HCT116 (cell line): Measurements from ENCODE around the gene IL1RAPL2.

Experiments
- CBX3 ChIP-seq: IDR thresholded peaks from 2 replicates; pipeline ENCODE4 v1.6.1; 2012; ENCODE audit warnings: low read depth
- EGR1 ChIP-seq: IDR thresholded peaks from 2 replicates; pipeline ENCODE4 v1.6.1; 2012; ENCODE audit warnings: low read depth
- EZH2phosphoT487 ChIP-seq: fragments of 200-600 bp; IDR thresholded peaks from 2 replicates; pipeline ENCODE4 v1.6.1; 2018; ENCODE audit warnings: antibody characterized with exemption, borderline replicate concordance
- POLR2A ChIP-seq: IDR thresholded peaks from 2 replicates; pipeline ENCODE4 v1.7.0; 2011; ENCODE audit warnings: borderline replicate concordance; ENCODE audit not compliant: insufficient read depth, insufficient read length; ENCODE audit errors: extremely low read depth
- POLR2AphosphoS5 ChIP-seq: IDR thresholded peaks from 2 replicates; pipeline ENCODE4 v1.6.1; 2011; ENCODE audit warnings: mild to moderate bottlenecking, low read depth, low read length, moderate library complexity
- RAD21 ChIP-seq: IDR thresholded peaks from 2 replicates; pipeline ENCODE4 v1.6.1; 2012; ENCODE audit warnings: low read depth, mild to moderate bottlenecking
- SIN3A ChIP-seq: IDR thresholded peaks from 2 replicates; pipeline ENCODE4 v1.6.1; 2012; ENCODE audit warnings: low read depth
- TCF7L2 ChIP-seq: IDR thresholded peaks from 2 replicates; pipeline ENCODE4 v1.7.0; 2011; ENCODE audit warnings: borderline replicate concordance, inconsistent platforms; ENCODE audit not compliant: insufficient read depth, insufficient read length; ENCODE audit errors: extremely low read depth
- TF ChIP-seq, protein P1 (sequence below), 3 experiments: fragments of 200-600 bp in 1 of 3; sonication (generic) in 1 of 3; IDR thresholded peaks in 2 of 3; conservative IDR thresholded peaks in 1 of 3; 2 replicates each; pipeline ENCODE4 v1.5.1; 2012 to 2017; ENCODE audit warnings: low read depth in 2 of 3, low read length in 2 of 3, antibody characterized with exemption in 1 of 3, borderline replicate concordance in 1 of 3, control low read depth in 1 of 3, mild to moderate bottlenecking in 1 of 3, mixed read lengths in 1 of 3, mixed run types in 1 of 3, moderate library complexity in 1 of 3; ENCODE audit not compliant: insufficient read depth in 1 of 3

GRCh38 chrX:105464618-105465017 is 898.6 kb downstream of the IL1RAPL2 start:
- no peak for TF ChIP-seq POLR2A
- TF ChIP-seq POLR2AphosphoS5: no peak
- TF ChIP-seq, protein P1, sequence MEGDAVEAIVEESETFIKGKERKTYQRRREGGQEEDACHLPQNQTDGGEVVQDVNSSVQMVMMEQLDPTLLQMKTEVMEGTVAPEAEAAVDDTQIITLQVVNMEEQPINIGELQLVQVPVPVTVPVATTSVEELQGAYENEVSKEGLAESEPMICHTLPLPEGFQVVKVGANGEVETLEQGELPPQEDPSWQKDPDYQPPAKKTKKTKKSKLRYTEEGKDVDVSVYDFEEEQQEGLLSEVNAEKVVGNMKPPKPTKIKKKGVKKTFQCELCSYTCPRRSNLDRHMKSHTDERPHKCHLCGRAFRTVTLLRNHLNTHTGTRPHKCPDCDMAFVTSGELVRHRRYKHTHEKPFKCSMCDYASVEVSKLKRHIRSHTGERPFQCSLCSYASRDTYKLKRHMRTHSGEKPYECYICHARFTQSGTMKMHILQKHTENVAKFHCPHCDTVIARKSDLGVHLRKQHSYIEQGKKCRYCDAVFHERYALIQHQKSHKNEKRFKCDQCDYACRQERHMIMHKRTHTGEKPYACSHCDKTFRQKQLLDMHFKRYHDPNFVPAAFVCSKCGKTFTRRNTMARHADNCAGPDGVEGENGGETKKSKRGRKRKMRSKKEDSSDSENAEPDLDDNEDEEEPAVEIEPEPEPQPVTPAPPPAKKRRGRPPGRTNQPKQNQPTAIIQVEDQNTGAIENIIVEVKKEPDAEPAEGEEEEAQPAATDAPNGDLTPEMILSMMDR (IDR thresholded peaks at IDR 0.05 in 2 of 3, conservative IDR thresholded peaks at IDR 0.05 in 1 of 3; ENCODE audit: borderline replicate concordance in 1 of 3, insufficient read depth in 1 of 3, low read depth in 2 of 3, low read length in 2 of 3): no peak
- TF ChIP-seq CBX3: no peak
- TF ChIP-seq SIN3A: no peak
- TF ChIP-seq EGR1: no peak
- TF ChIP-seq RAD21: no peak
- TF ChIP-seq EZH2phosphoT487: no peak
- TF ChIP-seq TCF7L2: no peak
